PC-9 (cell line): ENCODE results near the gene TBCD. TPM values are rescaled to one million over a fixed set of nuclear protein-coding genes. Genes with fewer than 3 reads are reported as not detected.

Experiments
- BruUV-seq: library from RNA; stranded (reverse); fragments of 400-500 nt; replicated peaks from 2 replicates; lab custom pipeline; 2021; lab: Mats Ljungman, UMichigan
- CTCF ChIA-PET: fragments of 300-600 bp; sonication (Branson Sonifier 250); formaldehyde crosslinking; loops from one replicate; lab custom pipeline; 2022; ENCODE audit warnings: antibody characterized with exemption; lab: Charles Lee
- POLR2A ChIA-PET: fragments of 300-600 bp; sonication (Branson Sonifier 250); formaldehyde crosslinking; loops from one replicate; lab custom pipeline; 2022; ENCODE audit warnings: antibody characterized with exemption; ENCODE audit not compliant: unreplicated experiment; lab: Charles Lee
- DNase-seq, 2 experiments: peaks; one replicate each; pipeline versions ENCODE4 v3.0.0 to v3.0.0-alpha.2; 2015 to 2022; ENCODE audit warnings: mixed read lengths in 1 of 2
- H2AFZ ChIP-seq: fragments of 200-600 bp; sonication (generic); 2 replicates; pipeline ENCODE4 v1.8.1; 2017; ENCODE audit warnings: antibody characterized with exemption
- H3F3A ChIP-seq: fragments of 200-600 bp; sonication (generic); 2 replicates; pipeline ENCODE4 v1.8.1; 2017; ENCODE audit warnings: antibody characterized with exemption, mild to moderate bottlenecking, low read depth; ENCODE audit not compliant: insufficient read depth
- H3K27ac ChIP-seq: fragments of 200-600 bp; sonication (generic); 2 replicates; pipeline ENCODE4 v1.6.1; 2016; ENCODE audit warnings: mixed run types
- H3K27me3 ChIP-seq: fragments of 200-600 bp; sonication (generic); 2 replicates; pipeline ENCODE4 v1.6.1; 2016; ENCODE audit warnings: low read depth, mixed run types; ENCODE audit not compliant: insufficient read depth
- H3K36me3 ChIP-seq: fragments of 200-600 bp; sonication (generic); 2 replicates; pipeline ENCODE4 v1.6.1; 2016; ENCODE audit warnings: low read depth, mixed run types
- H3K4me1 ChIP-seq: fragments of 200-600 bp; sonication (generic); replicated peaks from 2 replicates; pipeline ENCODE4 v1.6.1; 2016; ENCODE audit warnings: mixed run types; ENCODE audit not compliant: insufficient read depth
- H3K4me2 ChIP-seq: fragments of 200-600 bp; sonication (generic); 2 replicates; pipeline ENCODE4 v1.6.1; 2017; ENCODE audit warnings: mixed run types
- H3K4me3 ChIP-seq: fragments of 200-600 bp; sonication (generic); 2 replicates; pipeline ENCODE4 v1.6.1; 2016; ENCODE audit warnings: mixed run types
- H3K79me2 ChIP-seq: fragments of 200-600 bp; sonication (generic); 2 replicates; pipeline ENCODE4 v1.6.1; 2017; ENCODE audit warnings: low read depth, mixed run types
- H3K9me2 ChIP-seq: fragments of 200-600 bp; sonication (generic); 2 replicates; pipeline ENCODE4 v1.8.1; 2017; ENCODE audit warnings: mild to moderate bottlenecking; ENCODE audit not compliant: insufficient read depth
- H3K9me3 ChIP-seq: fragments of 200-600 bp; sonication (generic); 2 replicates; pipeline ENCODE4 v1.8.1; 2016; ENCODE audit warnings: low read depth; ENCODE audit not compliant: insufficient read depth
- H4K20me1 ChIP-seq: fragments of 200-600 bp; sonication (generic); 2 replicates; pipeline ENCODE4 v1.8.1; 2017; ENCODE audit not compliant: insufficient read depth
- EZH2 ChIP-seq: fragments of 200-600 bp; sonication (generic); IDR thresholded peaks from 2 replicates; pipeline ENCODE4 v1.8.0; 2017; ENCODE audit warnings: antibody characterized with exemption, low read depth
- intact Hi-C: fragments of 100-400 bp; cut with micrococcal nuclease; formaldehyde crosslinking; loops from one replicate; pipeline ENCODE4 v1.10.0; 2022; ENCODE audit not compliant: unreplicated experiment
- total RNA-seq: library from RNA; stranded (reverse); gene quantifications from 2 replicates; pipeline ENCODE4 v1.2.3, GENCODE V29; 2021
- TF ChIP-seq, protein P1 (sequence below): fragments of 200-600 bp; sonication (generic); conservative IDR thresholded peaks from 2 replicates; pipeline ENCODE4 v1.6.1; 2017; ENCODE audit warnings: mixed run types, antibody characterized with exemption, mild to moderate bottlenecking, moderate library complexity

Gene TBCD
- total RNA-seq, 1 experiment from 2014 or later, result 115 TPM

DNA sequence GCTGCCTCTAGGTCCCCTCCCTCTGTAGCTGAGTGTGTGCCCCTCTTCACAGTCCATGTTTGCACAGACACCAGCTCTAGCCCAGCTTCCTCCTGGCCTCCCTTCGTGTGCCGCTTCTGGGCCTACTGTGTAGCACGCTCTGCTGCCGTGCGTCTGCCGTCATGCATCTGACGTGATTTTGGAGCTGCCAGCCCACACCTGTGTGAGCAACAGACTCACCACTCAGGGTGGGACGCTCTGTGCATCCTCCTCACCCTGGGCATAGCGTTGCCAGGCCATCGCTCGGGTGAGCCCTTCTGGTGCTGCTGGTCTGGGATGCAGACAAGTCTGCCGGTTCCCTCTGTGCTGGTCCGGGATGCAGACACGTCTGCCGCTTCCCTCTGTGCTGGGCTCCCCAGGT lies 127.4 kb downstream of the TBCD start:
- H3K9me3 ChIP-seq, result no peaks in the 10 kb centered on the region
- ChIA-PET POLR2A (no interaction called here), CTCF (no interaction called here)
- H2AFZ ChIP-seq, result no peak overlapping the region
- no peaks in the 10 kb centered on the region for H4K20me1 ChIP-seq
- peaks cover 34% of the 10 kb centered on the region for H3K4me1 ChIP-seq
- H3K36me3 ChIP-seq, result no peaks in the 10 kb centered on the region
- no TSS peak for BruUV-seq
- H3K9me2 ChIP-seq, result no peaks in the 10 kb centered on the region
- DNase-seq, result no peak
- H3K27ac ChIP-seq, result no peak overlapping the region
- H3K79me2 ChIP-seq, result peaks cover 34% of the 10 kb centered on the region
- no peak overlapping the region for H3K4me2 ChIP-seq
- H3K4me3 ChIP-seq, result no peak overlapping the region
- intact Hi-C loops, result no loop called here
- no peaks in the 10 kb centered on the region for H3K27me3 ChIP-seq
- TF ChIP-seq, protein P1, sequence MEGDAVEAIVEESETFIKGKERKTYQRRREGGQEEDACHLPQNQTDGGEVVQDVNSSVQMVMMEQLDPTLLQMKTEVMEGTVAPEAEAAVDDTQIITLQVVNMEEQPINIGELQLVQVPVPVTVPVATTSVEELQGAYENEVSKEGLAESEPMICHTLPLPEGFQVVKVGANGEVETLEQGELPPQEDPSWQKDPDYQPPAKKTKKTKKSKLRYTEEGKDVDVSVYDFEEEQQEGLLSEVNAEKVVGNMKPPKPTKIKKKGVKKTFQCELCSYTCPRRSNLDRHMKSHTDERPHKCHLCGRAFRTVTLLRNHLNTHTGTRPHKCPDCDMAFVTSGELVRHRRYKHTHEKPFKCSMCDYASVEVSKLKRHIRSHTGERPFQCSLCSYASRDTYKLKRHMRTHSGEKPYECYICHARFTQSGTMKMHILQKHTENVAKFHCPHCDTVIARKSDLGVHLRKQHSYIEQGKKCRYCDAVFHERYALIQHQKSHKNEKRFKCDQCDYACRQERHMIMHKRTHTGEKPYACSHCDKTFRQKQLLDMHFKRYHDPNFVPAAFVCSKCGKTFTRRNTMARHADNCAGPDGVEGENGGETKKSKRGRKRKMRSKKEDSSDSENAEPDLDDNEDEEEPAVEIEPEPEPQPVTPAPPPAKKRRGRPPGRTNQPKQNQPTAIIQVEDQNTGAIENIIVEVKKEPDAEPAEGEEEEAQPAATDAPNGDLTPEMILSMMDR, result no peak
- TF ChIP-seq EZH2, result no peak
- H3F3A ChIP-seq, result peaks cover 26% of the 10 kb centered on the region

DNA sequence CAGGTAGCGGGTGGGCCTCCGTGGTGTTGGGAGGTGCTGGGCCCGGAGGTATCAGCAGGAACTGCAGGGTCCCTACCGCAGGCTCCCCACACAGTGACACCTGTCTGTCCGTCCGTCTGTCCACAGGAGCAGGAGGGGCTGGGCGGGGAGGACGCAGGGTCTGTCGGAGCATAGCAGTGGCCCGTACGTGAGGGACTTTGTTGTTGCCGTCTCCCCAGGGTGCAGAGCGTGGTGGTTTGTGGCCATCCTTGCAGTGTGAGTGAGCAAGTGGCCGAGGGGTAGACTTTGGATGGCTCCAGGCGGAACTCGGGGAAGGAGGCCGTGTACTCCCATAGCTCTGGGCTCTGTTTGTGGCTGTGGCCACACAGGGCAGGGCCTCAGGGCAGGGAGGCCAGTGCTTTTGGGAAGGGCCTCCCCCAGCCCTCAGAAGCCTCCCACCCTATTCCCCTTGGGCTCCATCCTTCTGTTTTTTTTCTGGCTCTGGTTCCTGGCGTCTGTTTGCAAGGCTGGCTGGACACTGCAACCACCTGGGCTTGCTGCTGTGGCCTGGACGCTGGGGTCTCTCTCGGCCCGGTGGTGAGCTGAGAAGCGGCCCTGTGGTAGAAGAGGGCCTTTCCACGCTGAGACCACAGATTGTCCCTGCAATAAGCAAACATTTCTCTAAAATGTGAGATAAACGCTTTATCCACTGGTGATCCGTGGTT lies 128.9 kb downstream of the TBCD start:
- H3F3A ChIP-seq, result peaks cover 18% of the 10 kb centered on the region
- TF ChIP-seq, protein P1, result no peak
- no peak for TF ChIP-seq EZH2
- peaks cover 31% of the 10 kb centered on the region for H3K4me1 ChIP-seq
- H3K9me3 ChIP-seq, result no peaks in the 10 kb centered on the region
- H4K20me1 ChIP-seq, result no peaks in the 10 kb centered on the region
- H3K4me3 ChIP-seq, result no peak overlapping the region
- CTCF ChIA-PET, result no interaction called here
- intact Hi-C loops, result loop anchor here (10.0 kb wide), 1 partner anchor 526 kb away; the partner anchor contains the start of gene TEX19
- no peaks in the 10 kb centered on the region for H3K9me2 ChIP-seq
- H3K79me2 ChIP-seq, result peaks cover 34% of the 10 kb centered on the region
- no peaks in the 10 kb centered on the region for H3K27me3 ChIP-seq
- H3K27ac ChIP-seq, result no peak overlapping the region
- no peak overlapping the region for H2AFZ ChIP-seq
- H3K4me2 ChIP-seq, result no peak overlapping the region
- POLR2A ChIA-PET, result no interaction called here
- no peaks in the 10 kb centered on the region for H3K36me3 ChIP-seq
- no TSS peak for BruUV-seq
- no peak for DNase-seq

DNA sequence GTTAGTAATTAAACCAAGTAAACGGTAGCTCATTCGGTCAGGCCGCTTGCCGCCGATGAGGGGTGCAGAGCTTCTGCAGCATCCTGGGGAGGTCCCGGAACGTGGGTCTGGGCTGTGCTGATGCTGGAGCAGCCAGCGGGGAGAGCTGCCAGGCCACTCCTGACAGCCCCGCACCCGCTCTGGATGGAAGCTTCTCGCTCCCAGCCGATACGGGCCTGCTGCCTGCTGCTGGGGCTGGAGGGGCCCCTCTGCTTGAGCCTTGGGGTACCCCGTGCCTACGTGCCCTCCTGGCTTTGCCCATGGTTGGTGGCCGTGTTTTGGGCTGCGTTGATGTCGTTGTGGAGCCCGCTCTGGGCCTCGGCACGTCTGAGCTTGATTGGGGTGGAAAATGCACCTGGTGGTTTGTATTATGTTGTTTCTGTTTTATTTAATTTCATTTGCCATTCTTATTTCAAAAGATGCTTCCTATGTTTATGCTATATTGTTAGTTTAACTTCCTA lies 129.5 kb downstream of the TBCD start:
- Histone ChIP-seq H4K20me1 (no peaks in the 10 kb centered on the region), H3K79me2 (peaks cover 38% of the 10 kb centered on the region), H3K9me2 (no peaks in the 10 kb centered on the region), H3K36me3 (no peaks in the 10 kb centered on the region), H3K9me3 (no peaks in the 10 kb centered on the region), H3F3A (peaks cover 12% of the 10 kb centered on the region; the same call in 1 of the 2 replicates), H3K27ac (no peak overlapping the region), H3K27me3 (no peaks in the 10 kb centered on the region), H3K4me3 (no peak overlapping the region), H2AFZ (no peak overlapping the region), H3K4me2 (no peak overlapping the region), H3K4me1 (peaks cover 31% of the 10 kb centered on the region)
- CTCF ChIA-PET, result no interaction called here
- BruUV-seq, result no TSS peak
- TF ChIP-seq, protein P1, result no peak
- TF ChIP-seq EZH2, result no peak
- DNase-seq, result no peak
- intact Hi-C loops, result loop anchor here (10.0 kb wide), 1 partner anchor 527 kb away; the partner anchor contains the start of gene TEX19
- POLR2A ChIA-PET, result no interaction called here
